SK-N-SH treated with all-trans-retinoic acid at 6 μM for 48 hours (cell line): ENCODE results near the gene ORAI1.
"Not testable (repeated sequence)": the region's sequence is repeated elsewhere in the genome, so short reads cannot be mapped to it uniquely, and the experiment has no call there.

Source experiments
- ATAC-seq: fragments of 200-7000 bp; cut with Tn5 transposase; 3 replicates; pipeline ENCODE4 v1.9.1; 2020; ENCODE audit warnings: mild to moderate bottlenecking, moderate library complexity
- BACH2 ChIP-seq: fragments of 250-450 bp; sonication (Bioruptor Pico); IDR thresholded peaks from 2 replicates; pipeline ENCODE4 v1.9.0; 2021; ENCODE audit warnings: mild to moderate bottlenecking, borderline replicate concordance
- CSDC2 ChIP-seq: fragments of 250-450 bp; sonication (Bioruptor Pico); IDR thresholded peaks from 2 replicates; pipeline ENCODE4 v1.5.0; 2020; ENCODE audit warnings: mild to moderate bottlenecking, moderate library complexity
- ESRRG ChIP-seq: fragments of 250-450 bp; sonication (Bioruptor Pico); IDR thresholded peaks from 2 replicates; pipeline ENCODE4 v1.6.1; 2021; ENCODE audit warnings: mild to moderate bottlenecking
- GLIS3 ChIP-seq: fragments of 250-450 bp; sonication (Bioruptor Pico); IDR thresholded peaks from 2 replicates; pipeline ENCODE4 v1.5.0; 2020; ENCODE audit warnings: mild to moderate bottlenecking, moderate library complexity
- OSR1 ChIP-seq: fragments of 250-450 bp; sonication (Bioruptor Pico); IDR thresholded peaks from 2 replicates; pipeline ENCODE4 v1.8.0; 2022; ENCODE audit warnings: moderate library complexity, mild to moderate bottlenecking, inconsistent platforms
- PPARA ChIP-seq: fragments of 250-450 bp; sonication (Bioruptor Pico); IDR thresholded peaks from 2 replicates; pipeline ENCODE4 v1.5.0; 2020; ENCODE audit warnings: mild to moderate bottlenecking, borderline replicate concordance
- RARB ChIP-seq: fragments of 250-450 bp; sonication (Bioruptor Pico); IDR thresholded peaks from 2 replicates; pipeline ENCODE4 v1.8.0; 2021; ENCODE audit warnings: mild to moderate bottlenecking, moderate library complexity
- SNAI2 ChIP-seq: fragments of 250-450 bp; sonication (Bioruptor Pico); IDR thresholded peaks from 2 replicates; pipeline ENCODE4 v1.5.0; 2020; ENCODE audit warnings: mild to moderate bottlenecking, moderate library complexity
- TCF4 ChIP-seq: fragments of 250-450 bp; sonication (Bioruptor Pico); IDR thresholded peaks from 2 replicates; pipeline ENCODE4 v1.8.0; 2021; ENCODE audit warnings: mild to moderate bottlenecking, moderate library complexity, borderline replicate concordance
- TOX ChIP-seq: fragments of 250-450 bp; sonication (Bioruptor Pico); IDR thresholded peaks from 2 replicates; pipeline ENCODE4 v1.8.0; 2021; ENCODE audit warnings: mild to moderate bottlenecking, moderate library complexity, borderline replicate concordance
- TSHZ2 ChIP-seq: fragments of 250-450 bp; sonication (Bioruptor Pico); IDR thresholded peaks from 2 replicates; pipeline ENCODE4 v1.5.0; 2020; ENCODE audit warnings: mild to moderate bottlenecking, moderate library complexity
- ZFP3 ChIP-seq: fragments of 250-450 bp; sonication (Bioruptor Pico); IDR thresholded peaks from 2 replicates; pipeline ENCODE4 v1.5.0; 2020; ENCODE audit warnings: mild to moderate bottlenecking, moderate library complexity
- ZNF565 ChIP-seq: fragments of 450-650 bp; formaldehyde crosslinking; conservative IDR thresholded peaks from 2 replicates; pipeline ENCODE4 v1.5.0; 2020; ENCODE audit warnings: low read depth, mild to moderate bottlenecking, moderate library complexity
- ZNF70 ChIP-seq: fragments of 450-650 bp; formaldehyde crosslinking; IDR thresholded peaks from 2 replicates; pipeline ENCODE4 v1.5.0; 2020; ENCODE audit warnings: mild to moderate bottlenecking, moderate library complexity
- ZNF8 ChIP-seq: fragments of 450-650 bp; formaldehyde crosslinking; IDR thresholded peaks from 2 replicates; pipeline ENCODE4 v1.5.0; 2020; ENCODE audit warnings: mild to moderate bottlenecking, moderate library complexity
- TF ChIP-seq, protein P1 (sequence below): fragments of 250-450 bp; sonication (Bioruptor Pico); IDR thresholded peaks from 2 replicates; pipeline ENCODE4 v1.5.1; 2020; ENCODE audit warnings: low read depth, mild to moderate bottlenecking, moderate library complexity
- TF ChIP-seq, protein P2 (sequence below): fragments of 250-450 bp; sonication (Bioruptor Pico); IDR thresholded peaks from 2 replicates; pipeline ENCODE4 v1.8.0; 2020; ENCODE audit warnings: mild to moderate bottlenecking, moderate library complexity, borderline replicate concordance
- TF ChIP-seq, protein P3 (sequence below): fragments of 250-450 bp; sonication (Bioruptor Pico); IDR thresholded peaks from 2 replicates; pipeline ENCODE4 v1.5.1; 2021; ENCODE audit warnings: mild to moderate bottlenecking, moderate library complexity

ORAI1 gene

GRCh38 chr12:121678305-121678704 is 52.0 kb downstream of the ORAI1 start (continued):
- TF ChIP-seq, protein P1, sequence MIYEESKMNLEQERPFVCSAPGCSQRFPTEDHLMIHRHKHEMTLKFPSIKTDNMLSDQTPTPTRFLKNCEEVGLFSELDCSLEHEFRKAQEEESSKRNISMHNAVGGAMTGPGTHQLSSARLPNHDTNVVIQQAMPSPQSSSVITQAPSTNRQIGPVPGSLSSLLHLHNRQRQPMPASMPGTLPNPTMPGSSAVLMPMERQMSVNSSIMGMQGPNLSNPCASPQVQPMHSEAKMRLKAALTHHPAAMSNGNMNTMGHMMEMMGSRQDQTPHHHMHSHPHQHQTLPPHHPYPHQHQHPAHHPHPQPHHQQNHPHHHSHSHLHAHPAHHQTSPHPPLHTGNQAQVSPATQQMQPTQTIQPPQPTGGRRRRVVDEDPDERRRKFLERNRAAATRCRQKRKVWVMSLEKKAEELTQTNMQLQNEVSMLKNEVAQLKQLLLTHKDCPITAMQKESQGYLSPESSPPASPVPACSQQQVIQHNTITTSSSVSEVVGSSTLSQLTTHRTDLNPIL (CRISPR knock-in tag), result no peak
- TF ChIP-seq, protein P2, sequence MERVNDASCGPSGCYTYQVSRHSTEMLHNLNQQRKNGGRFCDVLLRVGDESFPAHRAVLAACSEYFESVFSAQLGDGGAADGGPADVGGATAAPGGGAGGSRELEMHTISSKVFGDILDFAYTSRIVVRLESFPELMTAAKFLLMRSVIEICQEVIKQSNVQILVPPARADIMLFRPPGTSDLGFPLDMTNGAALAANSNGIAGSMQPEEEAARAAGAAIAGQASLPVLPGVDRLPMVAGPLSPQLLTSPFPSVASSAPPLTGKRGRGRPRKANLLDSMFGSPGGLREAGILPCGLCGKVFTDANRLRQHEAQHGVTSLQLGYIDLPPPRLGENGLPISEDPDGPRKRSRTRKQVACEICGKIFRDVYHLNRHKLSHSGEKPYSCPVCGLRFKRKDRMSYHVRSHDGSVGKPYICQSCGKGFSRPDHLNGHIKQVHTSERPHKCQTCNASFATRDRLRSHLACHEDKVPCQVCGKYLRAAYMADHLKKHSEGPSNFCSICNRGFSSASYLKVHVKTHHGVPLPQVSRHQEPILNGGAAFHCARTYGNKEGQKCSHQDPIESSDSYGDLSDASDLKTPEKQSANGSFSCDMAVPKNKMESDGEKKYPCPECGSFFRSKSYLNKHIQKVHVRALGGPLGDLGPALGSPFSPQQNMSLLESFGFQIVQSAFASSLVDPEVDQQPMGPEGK (CRISPR knock-in tag), result no peak
- TF ChIP-seq, all 23 proteins: peak for 0

DNA sequence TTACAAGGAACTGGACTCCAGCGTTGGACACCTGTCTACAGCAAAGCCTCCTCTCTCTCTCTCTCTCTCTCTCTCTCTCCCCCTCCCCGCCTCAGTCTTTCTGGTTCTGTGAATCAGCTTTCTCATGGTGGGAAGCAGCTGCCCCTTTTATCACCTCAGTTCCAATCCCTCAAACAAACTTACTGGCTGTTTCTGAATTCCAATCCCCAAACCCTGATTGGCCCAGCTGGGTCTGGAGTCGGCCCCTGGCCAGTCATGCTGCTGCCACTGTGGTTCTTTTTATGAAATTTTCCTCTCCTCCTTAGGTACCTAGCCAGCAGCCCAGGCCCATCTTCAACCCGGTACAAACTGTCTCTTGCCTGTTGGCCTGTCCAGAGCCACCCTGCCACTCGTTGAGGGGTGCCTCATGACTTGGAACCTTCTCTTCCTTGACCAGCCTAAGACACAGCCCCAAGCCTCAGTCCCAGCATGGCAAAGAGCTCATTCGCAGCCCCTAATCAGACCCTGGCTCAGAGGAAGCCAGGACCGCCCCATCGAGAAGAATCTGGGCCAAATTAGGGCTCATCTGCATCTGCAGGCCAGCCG is 52.5 kb downstream of the ORAI1 start:
- ATAC-seq, result no peak
- TF ChIP-seq, protein P2 (CRISPR knock-in tag), result no peak
- no peak for TF ChIP-seq ZNF70 (CRISPR knock-in tag)
- TF ChIP-seq, all 23 proteins: peak for 0

- not testable (repeated sequence) for ATAC-seq
Measured at GRCh38 chr12:121679661-121680197, 53.4 kb downstream of the ORAI1 start.

GRCh38 chr12:121688966-121689365 is 62.6 kb downstream of the ORAI1 start:
- ATAC-seq, result no peak
- TF ChIP-seq BACH2 (CRISPR knock-in tag) (no peak), ESRRG (CRISPR knock-in tag) (no peak), ZFP3 (CRISPR knock-in tag) (no peak), TCF4 (CRISPR knock-in tag) (no peak), RARB (no peak), GLIS3 (no peak), SNAI2 (CRISPR knock-in tag) (no peak), CSDC2 (CRISPR knock-in tag) (no peak), OSR1 (CRISPR knock-in tag) (no peak), TSHZ2 (CRISPR knock-in tag) (no peak), TOX (no peak), ZNF8 (CRISPR knock-in tag) (no peak), ZNF565 (no peak), ZNF70 (CRISPR knock-in tag) (no peak), PPARA (CRISPR knock-in tag) (no peak)
- TF ChIP-seq, protein P3, sequence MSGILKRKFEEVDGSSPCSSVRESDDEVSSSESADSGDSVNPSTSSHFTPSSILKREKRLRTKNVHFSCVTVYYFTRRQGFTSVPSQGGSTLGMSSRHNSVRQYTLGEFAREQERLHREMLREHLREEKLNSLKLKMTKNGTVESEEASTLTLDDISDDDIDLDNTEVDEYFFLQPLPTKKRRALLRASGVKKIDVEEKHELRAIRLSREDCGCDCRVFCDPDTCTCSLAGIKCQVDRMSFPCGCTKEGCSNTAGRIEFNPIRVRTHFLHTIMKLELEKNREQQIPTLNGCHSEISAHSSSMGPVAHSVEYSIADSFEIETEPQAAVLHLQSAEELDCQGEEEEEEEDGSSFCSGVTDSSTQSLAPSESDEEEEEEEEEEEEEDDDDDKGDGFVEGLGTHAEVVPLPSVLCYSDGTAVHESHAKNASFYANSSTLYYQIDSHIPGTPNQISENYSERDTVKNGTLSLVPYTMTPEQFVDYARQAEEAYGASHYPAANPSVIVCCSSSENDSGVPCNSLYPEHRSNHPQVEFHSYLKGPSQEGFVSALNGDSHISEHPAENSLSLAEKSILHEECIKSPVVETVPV (CRISPR knock-in tag), result no peak
- TF ChIP-seq, protein P1 (CRISPR knock-in tag), result no peak
- TF ChIP-seq, all 23 proteins: peak for 0
